Colonic mucosa (tissue), 4 donors: ENCODE measurements around the gene LGALS3BP. TPM values are rescaled to one million over a fixed set of nuclear protein-coding genes. Genes with fewer than 3 reads are reported as not detected.
"Not testable (repeated sequence)": the region's sequence is repeated elsewhere in the genome, so short reads cannot be mapped to it uniquely, and the experiment has no call there.

Source experiments
- DNase-seq: peaks from one replicate; pipeline ENCODE4 v3.0.0-alpha.2; 2020
- H3K27ac ChIP-seq: fragments of 200-600 bp; one replicate; pipeline ENCODE4 v1.8.0; 2021
- H3K27me3 ChIP-seq: fragments of 200-600 bp; one replicate; pipeline ENCODE4 v1.8.0; 2021
- H3K36me3 ChIP-seq: fragments of 200-600 bp; one replicate; pipeline ENCODE4 v1.8.0; 2021
- H3K4me1 ChIP-seq: fragments of 200-600 bp; one replicate; pipeline ENCODE4 v1.8.0; 2021; ENCODE audit warnings: mild to moderate bottlenecking
- H3K4me3 ChIP-seq: fragments of 200-600 bp; one replicate; pipeline ENCODE4 v1.8.0; 2021
- H3K9ac ChIP-seq, 2 donors: one replicate each; pipeline ENCODE4 v1.7.0; 2013; ENCODE audit warnings: control low read depth in 2 of 2, low read depth in 2 of 2, low read length in 2 of 2
- H3K9me3 ChIP-seq: fragments of 200-600 bp; one replicate; pipeline ENCODE4 v1.8.0; 2021
- CTCF ChIP-seq: fragments of 200-600 bp; IDR thresholded peaks from one replicate; pipeline ENCODE4 v1.8.0; 2022; ENCODE audit warnings: antibody characterized with exemption, mild to moderate bottlenecking
- intact Hi-C: fragments of 100-400 bp; cut with DNase I; formaldehyde crosslinking; loops from one replicate; pipeline ENCODE4 v1.14.1; 2022
- total RNA-seq, 2 donors: library from RNA; stranded (reverse); fragmentation: NEBNext Ultra II Directional in 1 of 2; extraction: Animal tissue kit (Norgen Biotek cat#: 25700) in 1 of 2; gene quantifications; one replicate each; pipeline ENCODE4 v1.2.1, GENCODE V29; 2021
- donor health status: healthy.
- donor health status: DM: no; HTN: no; CAD: no.
- donor health status: DM: no; HTN: no; CAD: no.

LGALS3BP gene
- total RNA-seq, 2 donors from 2014 or later, result 635 to 674 TPM

GRCh38 chr17:78947235-78948149 lies 32.2 kb downstream of the LGALS3BP start:
- H3K4me1 ChIP-seq, result peaks cover 3% of the 10 kb centered on the region
- no peak overlapping the region for H3K27ac ChIP-seq
- intact Hi-C loops, result no loop called here
- no peaks in the 10 kb centered on the region for H3K9me3 ChIP-seq
- DNase-seq, result peak; percentile 62
- no peak overlapping the region for H3K4me3 ChIP-seq
- no peak for TF ChIP-seq CTCF
- no peak overlapping the region for H3K9ac ChIP-seq
- H3K36me3 ChIP-seq, result no peaks in the 10 kb centered on the region
- H3K27me3 ChIP-seq, result no peaks in the 10 kb centered on the region

GRCh38 chr17:78946631-78947030 lies 33.1 kb downstream of the LGALS3BP start:
- no peak for TF ChIP-seq CTCF
- no peaks in the 10 kb centered on the region for H3K9me3 ChIP-seq
- H3K27me3 ChIP-seq, result no peaks in the 10 kb centered on the region
- H3K4me3 ChIP-seq, result no peak overlapping the region
- no peak for DNase-seq
- H3K36me3 ChIP-seq, result no peaks in the 10 kb centered on the region
- intact Hi-C loops, result no loop called here
- no peak overlapping the region for H3K27ac ChIP-seq
- no peak overlapping the region for H3K9ac ChIP-seq
- H3K4me1 ChIP-seq, result peaks cover 3% of the 10 kb centered on the region

- Histone ChIP-seq H3K27ac (no peak overlapping the region), H3K4me1 (peaks cover 3% of the 10 kb centered on the region), H3K9me3 (no peaks in the 10 kb centered on the region), H3K9ac (no peak overlapping the region), H3K27me3 (no peaks in the 10 kb centered on the region), H3K36me3 (no peaks in the 10 kb centered on the region), H3K4me3 (no peak overlapping the region)
- intact Hi-C loops, result no loop called here
- TF ChIP-seq CTCF, result no peak
- no peak for DNase-seq
Observed at GRCh38 chr17:78946131-78946530, 33.6 kb downstream of the LGALS3BP start.

- H3K36me3 ChIP-seq, H3K27me3 ChIP-seq, H3K4me1 ChIP-seq, DNase-seq, H3K9ac ChIP-seq, H3K4me3 ChIP-seq, H3K27ac ChIP-seq, H3K9me3 ChIP-seq, intact Hi-C loops: not testable (repeated sequence)
Observed at GRCh38 chr17:78945455-78945854, 34.3 kb downstream of the LGALS3BP start.

DNA sequence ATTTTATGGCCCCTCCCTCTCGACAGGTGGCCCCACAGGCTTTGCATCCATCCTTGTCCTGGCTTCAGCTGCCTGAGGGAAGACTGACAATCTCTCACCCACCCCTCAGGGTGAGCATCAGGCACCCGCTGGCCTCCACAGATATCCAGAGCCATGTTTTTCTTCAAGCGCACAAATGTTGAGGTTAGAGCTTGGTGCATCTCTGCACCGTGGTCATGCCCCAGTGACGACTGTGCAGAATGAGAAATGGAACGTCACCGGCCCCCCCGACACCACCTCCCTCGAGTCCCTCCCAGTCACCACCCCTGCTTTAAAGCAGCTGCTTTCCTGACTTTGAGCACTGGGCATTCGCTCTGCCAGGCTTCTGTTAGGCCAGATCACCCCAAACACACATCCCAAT lies 34.8 kb downstream of the LGALS3BP start:
- no peaks in the 10 kb centered on the region for H3K9me3 ChIP-seq
- H3K4me3 ChIP-seq, result no peak overlapping the region
- peaks cover 3% of the 10 kb centered on the region for H3K4me1 ChIP-seq
- H3K27me3 ChIP-seq, result no peaks in the 10 kb centered on the region
- DNase-seq, result no peak
- intact Hi-C loops, result no loop called here
- no peak overlapping the region for H3K9ac ChIP-seq
- no peaks in the 10 kb centered on the region for H3K36me3 ChIP-seq
- H3K27ac ChIP-seq, result no peak overlapping the region
- TF ChIP-seq CTCF, result no peak

- intact Hi-C loops, result no loop called here
- H3K9me3 ChIP-seq, result no peaks in the 10 kb centered on the region
- H3K27ac ChIP-seq, result no peak overlapping the region
- no peak overlapping the region for H3K4me3 ChIP-seq
- no peaks in the 10 kb centered on the region for H3K27me3 ChIP-seq
- no peak overlapping the region for H3K9ac ChIP-seq
- H3K36me3 ChIP-seq, result no peaks in the 10 kb centered on the region
- H3K4me1 ChIP-seq, result peaks cover 3% of the 10 kb centered on the region
- DNase-seq, result no peak
- no peak for TF ChIP-seq CTCF
Observed at GRCh38 chr17:78944026-78944425, 35.7 kb downstream of the LGALS3BP start.
